GM23248 (cell line): ENCODE data around the gene CABP7.

Experiments used
- EZH2 ChIP-seq: fragments of 200-600 bp; sonication (generic); IDR thresholded peaks from 2 replicates; pipeline ENCODE4 v1.6.1; 2018; ENCODE audit warnings: antibody characterized with exemption, mild to moderate bottlenecking; ENCODE audit not compliant: insufficient read depth, poor library complexity, severe bottlenecking
- EZH2phosphoT487 ChIP-seq: fragments of 200-600 bp; sonication (generic); IDR thresholded peaks from 2 replicates; pipeline ENCODE4 v1.6.1; 2018; ENCODE audit warnings: antibody characterized with exemption, moderate library complexity, mild to moderate bottlenecking, low read depth; ENCODE audit not compliant: insufficient read depth

- no peak for TF ChIP-seq EZH2
- TF ChIP-seq EZH2phosphoT487: no peak
These were observed 25.1 kb downstream of the CABP7 start for GRCh38 chr22:29744902-29745301.
